Bronchial epithelial cell (primary cell): ENCODE measurements around the gene EFNB2. TPM values are rescaled to one million over a fixed set of nuclear protein-coding genes. Genes with fewer than 3 reads are reported as not detected.

Experiments used
- DNase-seq: peaks from one replicate; pipeline ENCODE4 v3.0.0-alpha.2; 2010; ENCODE audit warnings: low read depth
- FAIRE-seq: peaks from 2 replicates; lab custom pipeline; 2011; peaks lifted over from hg19 to GRCh38; lab: Jason Lieb, UNC
- H3K27me3 ChIP-seq: 2 replicates; pipeline ENCODE4 v1.5.1; 2011; ENCODE audit warnings: low read length; ENCODE audit not compliant: control insufficient read depth, insufficient read depth
- H3K36me3 ChIP-seq: 2 replicates; pipeline ENCODE4 v1.5.1; 2011; ENCODE audit warnings: low read length; ENCODE audit not compliant: control insufficient read depth, insufficient read depth
- H3K4me3 ChIP-seq: 2 replicates; pipeline ENCODE4 v1.5.1; 2011; ENCODE audit warnings: mild to moderate bottlenecking, low read depth, low read length, control low read depth
- total RNA-seq: library from RNA; depleted of rRNA; stranded (reverse); fragments of >200 nt; gene quantifications from 2 replicates; pipeline ENCODE4 v1.2.1, GENCODE V29; 2014
- TF ChIP-seq, protein P1 (sequence below): IDR thresholded peaks from 2 replicates; pipeline ENCODE4 v1.5.1; 2011; ENCODE audit warnings: mild to moderate bottlenecking, moderate library complexity, low read length, control low read depth, inconsistent platforms; ENCODE audit not compliant: insufficient read depth, severe bottlenecking

The EFNB2 gene
- total RNA-seq, 1 donor from 2014 or later: 11.3 TPM

DNA sequence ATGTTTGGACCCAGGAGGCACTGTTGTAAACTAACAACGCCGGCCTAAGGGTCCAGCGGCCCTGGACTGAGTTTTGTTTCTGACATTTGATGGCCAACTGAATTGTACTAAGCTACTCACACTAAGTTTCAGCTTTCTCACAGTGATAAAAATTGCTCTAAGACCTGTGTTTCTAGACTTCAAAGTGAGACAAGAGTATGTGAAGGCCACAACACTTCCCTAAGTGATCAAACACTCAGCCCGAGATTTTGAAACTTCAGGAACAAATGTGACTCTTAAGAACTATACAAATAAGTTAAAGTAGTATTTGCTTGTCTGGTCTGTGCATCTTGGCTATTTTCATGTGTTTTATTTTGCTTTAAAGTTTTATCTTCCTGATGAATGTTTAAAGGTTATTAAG, 30.2 kb downstream of the EFNB2 start:
- TF ChIP-seq, protein P1, sequence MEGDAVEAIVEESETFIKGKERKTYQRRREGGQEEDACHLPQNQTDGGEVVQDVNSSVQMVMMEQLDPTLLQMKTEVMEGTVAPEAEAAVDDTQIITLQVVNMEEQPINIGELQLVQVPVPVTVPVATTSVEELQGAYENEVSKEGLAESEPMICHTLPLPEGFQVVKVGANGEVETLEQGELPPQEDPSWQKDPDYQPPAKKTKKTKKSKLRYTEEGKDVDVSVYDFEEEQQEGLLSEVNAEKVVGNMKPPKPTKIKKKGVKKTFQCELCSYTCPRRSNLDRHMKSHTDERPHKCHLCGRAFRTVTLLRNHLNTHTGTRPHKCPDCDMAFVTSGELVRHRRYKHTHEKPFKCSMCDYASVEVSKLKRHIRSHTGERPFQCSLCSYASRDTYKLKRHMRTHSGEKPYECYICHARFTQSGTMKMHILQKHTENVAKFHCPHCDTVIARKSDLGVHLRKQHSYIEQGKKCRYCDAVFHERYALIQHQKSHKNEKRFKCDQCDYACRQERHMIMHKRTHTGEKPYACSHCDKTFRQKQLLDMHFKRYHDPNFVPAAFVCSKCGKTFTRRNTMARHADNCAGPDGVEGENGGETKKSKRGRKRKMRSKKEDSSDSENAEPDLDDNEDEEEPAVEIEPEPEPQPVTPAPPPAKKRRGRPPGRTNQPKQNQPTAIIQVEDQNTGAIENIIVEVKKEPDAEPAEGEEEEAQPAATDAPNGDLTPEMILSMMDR: no peak
- Histone ChIP-seq H3K4me3 (no peak overlapping the region), H3K36me3 (peaks cover 2% of the 10 kb centered on the region), H3K27me3 (no peaks in the 10 kb centered on the region)
- FAIRE-seq: no peak
- DNase-seq: no peak

GRCh38 chr13:106503730-106504453, 31.6 kb downstream of the EFNB2 start:
- FAIRE-seq: peak; percentile 50
- TF ChIP-seq, protein P1: no peak
- Histone ChIP-seq H3K4me3 (no peak overlapping the region), H3K27me3 (no peaks in the 10 kb centered on the region), H3K36me3 (peaks cover 2% of the 10 kb centered on the region)
- DNase-seq: no peak

- no peaks in the 10 kb centered on the region for H3K27me3 ChIP-seq
- no peak overlapping the region for H3K4me3 ChIP-seq
- TF ChIP-seq, protein P1: no peak
- DNase-seq (no peak), FAIRE-seq (no peak)
- peaks cover 2% of the 10 kb centered on the region for H3K36me3 ChIP-seq
Observed at GRCh38 chr13:106503272-106503671, 32.2 kb downstream of the EFNB2 start.

DNA sequence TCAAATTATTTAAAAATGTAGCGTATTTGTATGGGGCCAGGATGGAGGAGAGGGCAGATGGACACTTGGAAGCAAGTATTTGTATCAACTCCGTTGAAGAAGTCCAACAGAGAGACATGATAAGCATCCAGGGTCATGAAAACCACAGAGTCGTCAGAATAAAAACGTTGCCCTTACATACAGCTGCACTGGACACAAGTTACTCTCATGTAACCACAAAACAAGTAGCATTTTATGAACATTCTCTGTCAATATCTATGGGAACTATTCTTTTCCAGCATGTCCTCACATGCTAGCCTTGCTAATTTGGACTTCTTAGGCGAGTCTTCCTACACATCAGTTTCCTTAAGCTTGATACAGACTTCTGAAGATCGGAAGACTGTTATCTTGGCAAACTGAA, 35.0 kb downstream of the EFNB2 start:
- FAIRE-seq: no peak
- Histone ChIP-seq H3K36me3 (peaks cover 3% of the 10 kb centered on the region), H3K4me3 (no peak overlapping the region), H3K27me3 (no peaks in the 10 kb centered on the region)
- TF ChIP-seq, protein P1: no peak
- DNase-seq: no peak

DNA sequence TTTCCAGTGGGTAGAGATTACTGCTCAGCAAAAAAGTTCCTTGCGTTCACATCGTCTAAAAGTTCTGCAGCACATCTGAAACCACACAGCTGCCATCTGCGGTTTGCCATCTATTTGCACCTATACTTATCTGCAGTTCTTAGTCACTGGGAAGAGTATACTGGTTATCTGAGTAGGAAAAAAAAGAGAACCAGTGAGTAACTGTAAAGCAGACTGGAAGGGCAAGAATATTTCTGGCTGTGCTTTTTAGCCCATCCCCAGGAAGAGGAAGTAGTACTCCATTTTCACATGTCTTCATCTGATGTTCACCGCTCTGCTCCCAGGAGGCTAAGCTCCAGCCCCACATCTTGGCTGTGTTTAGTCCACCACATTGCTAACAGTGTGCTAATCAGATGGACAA, 35.6 kb downstream of the EFNB2 start:
- FAIRE-seq (no peak), DNase-seq (peak; percentile 50)
- H3K36me3 ChIP-seq: peaks cover 3% of the 10 kb centered on the region
- no peaks in the 10 kb centered on the region for H3K27me3 ChIP-seq
- H3K4me3 ChIP-seq: no peak overlapping the region
- TF ChIP-seq, protein P1: no peak

GRCh38 chr13:106499113-106499512, 36.3 kb downstream of the EFNB2 start:
- DNase-seq (no peak), FAIRE-seq (no peak)
- H3K4me3 ChIP-seq: no peak overlapping the region
- no peaks in the 10 kb centered on the region for H3K27me3 ChIP-seq
- TF ChIP-seq, protein P1: no peak
- peaks cover 5% of the 10 kb centered on the region for H3K36me3 ChIP-seq
